Pulmonary artery endothelial cell (primary cell): ENCODE data around the gene PPM1M. TPM values are rescaled to one million over a fixed set of nuclear protein-coding genes. Genes with fewer than 3 reads are reported as not detected.
"Not testable (repeated sequence)": the region's sequence is repeated elsewhere in the genome, so short reads cannot be mapped to it uniquely, and the experiment has no call there.

Source experiments
- DNase-seq: peaks from one replicate; pipeline ENCODE4 v3.0.0-alpha.2; 2011; ENCODE audit warnings: low read depth, low spot score
- total RNA-seq: library from RNA; depleted of rRNA; stranded (reverse); fragments of >200 nt; gene quantifications from 2 replicates; pipeline ENCODE4 v1.2.3, GENCODE V29; 2014

PPM1M gene
- total RNA-seq, 1 donor from 2014 or later, result 15.9 TPM

GRCh38 chr3:52277071-52277964, 31.8 kb downstream of the PPM1M start:
- DNase-seq, result peak; percentile 43

DNA sequence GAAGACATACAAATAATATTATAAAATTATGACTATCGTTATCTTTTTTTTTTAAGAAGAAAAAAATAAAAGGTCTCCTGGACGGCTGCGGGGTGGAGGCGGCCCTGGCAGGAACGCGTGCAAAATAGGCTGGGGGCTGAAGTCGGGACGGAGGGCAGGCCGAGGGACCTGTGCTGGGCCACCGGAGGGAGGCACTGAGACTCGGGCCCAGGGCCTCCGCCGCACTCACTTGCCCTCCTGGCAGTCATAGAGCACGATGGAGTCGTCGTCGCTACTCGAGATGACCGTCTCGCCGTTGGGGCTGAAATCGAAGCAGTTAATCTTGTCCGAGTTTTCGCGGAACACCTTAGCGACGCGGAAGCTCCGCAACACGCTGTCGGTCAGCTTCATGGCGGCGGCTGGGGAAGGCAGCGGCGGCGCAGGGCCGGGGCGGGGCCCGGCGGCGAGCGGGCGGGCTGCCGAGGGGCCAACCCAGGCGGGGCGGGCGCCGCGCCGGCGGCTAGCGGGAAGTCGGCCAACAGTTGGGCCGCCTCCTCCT, 32.5 kb downstream of the PPM1M start:
- DNase-seq, result no peak

- peak; percentile 69 for DNase-seq
Observed at GRCh38 chr3:52278510-52279069, 33.0 kb downstream of the PPM1M start, which contains the start of gene WDR82. Gene WDR82, minus strand, starts transcription at chr3:52278649. Its CDS starts 288 bp downstream, at chr3:52278361.

- DNase-seq, result no peak
Observed at GRCh38 chr3:52279596-52279995, 34.0 kb downstream of the PPM1M start.

DNA sequence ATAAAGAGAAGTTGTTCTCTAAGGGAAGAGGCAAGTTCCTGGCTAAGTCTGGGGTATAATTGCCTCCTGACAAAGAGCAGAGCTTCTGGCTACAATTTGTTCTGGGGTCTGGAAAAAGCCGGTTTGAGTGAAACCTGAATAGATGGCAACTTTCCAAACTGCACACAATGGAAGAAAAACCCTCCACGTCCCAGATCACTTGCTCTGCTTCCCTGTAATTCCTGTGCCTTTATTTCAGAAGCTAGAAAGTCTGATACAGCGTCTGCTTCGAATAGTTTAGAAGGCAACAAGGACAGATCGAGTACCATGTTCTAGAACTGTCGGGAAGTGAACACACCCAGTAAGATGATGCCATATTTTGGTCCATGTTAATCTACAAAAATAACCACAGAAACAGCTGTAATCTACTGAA, 34.5 kb downstream of the PPM1M start:
- no peak for DNase-seq

- DNase-seq, result no peak
Observed at GRCh38 chr3:52281981-52282801, 36.6 kb downstream of the PPM1M start.

DNA sequence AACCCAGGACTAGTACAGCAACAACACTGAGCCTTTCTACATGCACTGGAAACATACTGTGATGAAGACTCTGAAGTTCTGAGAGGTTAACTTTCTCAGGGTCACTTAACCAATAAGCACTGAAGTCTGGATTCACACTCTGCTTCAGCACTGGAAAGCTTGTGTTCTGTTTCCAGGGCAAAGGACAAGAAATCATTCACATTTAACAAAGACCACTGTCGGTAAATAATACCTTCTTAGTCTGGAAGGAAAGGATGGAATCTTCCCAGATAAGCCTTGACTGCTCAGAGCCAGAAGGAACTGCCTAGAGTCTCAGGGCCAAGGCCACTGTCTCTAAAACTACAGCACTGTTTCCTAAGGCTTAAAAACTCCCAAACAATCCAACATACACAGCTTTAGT, 37.7 kb downstream of the PPM1M start:
- DNase-seq, result no peak

DNA sequence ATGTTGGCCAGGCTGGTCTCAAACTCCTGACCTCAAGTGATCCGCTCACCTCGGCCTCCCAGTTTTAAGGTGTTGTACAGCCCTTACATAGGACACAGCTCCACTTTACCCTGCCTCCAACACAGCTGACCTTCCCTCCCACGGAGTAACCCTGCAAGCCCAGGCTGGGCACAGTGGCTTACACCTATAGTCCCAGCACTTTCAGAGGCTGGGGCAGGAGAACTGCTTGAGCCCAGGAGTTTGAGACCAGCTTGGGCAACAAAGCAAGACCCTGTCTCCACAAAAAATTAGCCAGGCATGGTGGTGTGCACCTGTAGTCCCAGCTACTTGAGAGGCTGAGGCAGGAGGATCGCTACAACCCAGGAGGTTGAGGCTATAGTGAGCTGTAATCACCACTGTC, 38.5 kb downstream of the PPM1M start:
- not testable (repeated sequence) for DNase-seq

DNA sequence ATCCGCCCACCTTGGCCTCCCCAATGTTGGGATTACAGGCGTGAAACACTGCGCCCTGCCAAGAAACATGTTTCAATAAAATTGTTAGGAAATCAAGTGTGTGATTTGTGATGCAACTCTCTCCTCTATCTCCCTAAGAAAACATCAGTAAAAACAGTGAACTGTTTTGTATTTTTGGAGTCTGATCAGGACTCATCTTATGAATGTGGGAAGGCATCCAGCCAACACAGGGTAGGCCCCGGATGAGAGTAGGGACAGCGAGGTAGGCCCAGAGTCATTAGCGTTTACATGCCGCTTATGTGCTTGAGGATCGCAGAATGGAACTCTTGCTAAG, 41.2 kb downstream of the PPM1M start:
- DNase-seq, result no peak

GRCh38 chr3:52288674-52289073, 43.1 kb downstream of the PPM1M start:
- no peak for DNase-seq

DNA sequence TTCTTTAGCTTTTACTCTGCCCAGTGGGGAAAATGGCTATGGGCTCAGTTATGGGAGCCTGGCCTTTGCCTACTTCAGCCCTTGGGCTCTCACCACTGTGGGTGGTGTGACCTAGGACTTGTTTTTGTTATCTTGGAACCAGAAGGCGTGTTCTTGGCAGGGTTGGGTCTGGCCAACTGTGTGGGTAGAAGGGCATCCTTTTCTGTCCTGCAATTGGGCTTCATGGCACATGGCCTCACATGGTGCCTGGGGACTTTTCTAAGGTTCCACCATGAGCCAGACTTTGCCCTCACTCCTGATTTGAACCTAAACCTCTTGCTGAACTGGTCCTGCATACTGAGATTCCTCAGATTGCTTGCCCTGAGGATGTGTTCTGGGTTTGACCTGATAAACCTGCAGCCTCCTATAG, 43.8 kb downstream of the PPM1M start:
- no peak for DNase-seq

DNA sequence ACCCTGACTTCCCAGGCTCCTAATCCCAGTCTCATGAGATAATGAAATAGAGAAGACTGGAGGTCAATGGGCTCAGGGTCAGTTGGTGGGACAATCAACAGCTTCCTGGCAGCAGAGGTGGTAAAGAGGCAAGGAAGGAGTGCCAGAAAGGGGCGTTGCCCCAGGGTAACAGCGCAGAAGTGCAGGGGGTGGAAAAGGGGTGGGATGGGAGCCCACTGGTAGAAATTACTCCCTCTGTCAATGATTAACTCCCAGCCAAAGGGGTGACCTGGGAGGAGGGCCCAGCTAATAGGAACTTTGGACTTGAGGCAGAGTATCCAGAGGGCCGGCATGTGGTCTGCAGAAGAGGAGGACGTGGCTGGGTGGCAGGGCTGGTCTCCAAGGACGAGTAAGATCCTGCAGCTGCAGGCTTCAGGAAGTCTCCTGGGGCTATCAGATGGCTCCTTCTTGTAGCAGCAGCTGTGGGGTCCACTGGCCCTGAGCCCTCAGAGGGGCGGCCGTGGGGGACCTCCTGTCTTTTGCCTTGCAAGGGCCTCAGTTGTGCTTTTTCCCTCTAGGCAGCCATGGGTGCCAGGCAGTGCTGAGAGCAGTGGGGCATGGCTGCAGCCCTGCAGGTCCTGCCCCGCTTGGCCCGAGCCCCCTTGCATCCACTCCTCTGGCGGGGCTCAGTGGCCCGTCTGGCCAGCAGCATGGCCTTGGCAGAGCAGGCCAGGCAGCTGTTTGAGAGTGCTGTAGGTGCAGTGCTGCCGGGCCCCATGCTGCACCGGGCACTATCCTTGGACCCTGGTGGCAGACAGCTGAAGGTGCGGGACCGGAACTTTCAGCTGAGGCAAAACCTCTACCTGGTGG, 44.4 kb downstream of the PPM1M start:
- no peak for DNase-seq

DNA sequence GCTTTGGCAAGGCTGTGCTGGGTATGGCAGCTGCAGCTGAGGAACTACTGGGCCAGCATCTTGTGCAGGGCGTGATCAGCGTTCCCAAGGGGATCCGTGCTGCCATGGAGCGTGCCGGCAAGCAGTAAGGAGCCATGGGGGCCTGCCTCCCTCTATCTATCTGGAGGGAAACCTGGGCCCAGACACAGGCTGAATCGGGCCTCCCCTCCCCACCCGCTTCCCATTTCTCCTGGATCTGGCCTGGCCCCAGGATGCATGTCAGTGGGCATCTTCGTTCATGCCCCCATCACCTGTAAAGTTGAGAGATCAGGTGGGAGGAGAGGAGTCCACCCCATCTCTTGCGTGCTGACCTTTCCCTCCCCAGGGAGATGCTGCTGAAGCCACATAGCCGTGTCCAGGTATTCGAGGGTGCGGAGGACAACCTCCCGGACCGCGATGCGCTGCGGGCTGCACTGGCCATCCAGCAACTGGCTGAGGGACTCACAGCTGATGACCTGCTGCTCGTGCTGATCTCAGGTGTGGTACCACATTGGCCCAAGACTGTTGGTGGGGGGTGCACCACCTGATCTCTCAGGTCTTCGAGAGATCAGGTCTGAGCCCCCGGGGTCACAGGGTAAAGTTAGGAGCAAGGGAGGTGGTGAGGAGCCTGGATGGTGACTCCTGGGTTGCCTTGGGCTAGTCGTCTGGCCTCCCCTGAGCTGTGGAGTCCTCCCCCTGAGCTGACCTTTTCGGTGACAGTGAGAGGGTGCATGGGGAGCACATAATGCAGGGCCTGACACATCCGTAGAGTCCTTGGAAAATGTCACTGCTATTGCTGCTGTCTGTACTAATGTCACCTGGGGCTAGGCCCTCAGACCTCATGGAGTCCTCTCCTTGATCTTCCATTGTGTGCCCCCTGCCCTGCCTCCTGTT, 45.3 kb downstream of the PPM1M start:
- no peak for DNase-seq

- no peak for DNase-seq
Observed at GRCh38 chr3:52291508-52292181, 46.1 kb downstream of the PPM1M start.

GRCh38 chr3:52292247-52293065, 46.9 kb downstream of the PPM1M start:
- DNase-seq, result no peak

DNA sequence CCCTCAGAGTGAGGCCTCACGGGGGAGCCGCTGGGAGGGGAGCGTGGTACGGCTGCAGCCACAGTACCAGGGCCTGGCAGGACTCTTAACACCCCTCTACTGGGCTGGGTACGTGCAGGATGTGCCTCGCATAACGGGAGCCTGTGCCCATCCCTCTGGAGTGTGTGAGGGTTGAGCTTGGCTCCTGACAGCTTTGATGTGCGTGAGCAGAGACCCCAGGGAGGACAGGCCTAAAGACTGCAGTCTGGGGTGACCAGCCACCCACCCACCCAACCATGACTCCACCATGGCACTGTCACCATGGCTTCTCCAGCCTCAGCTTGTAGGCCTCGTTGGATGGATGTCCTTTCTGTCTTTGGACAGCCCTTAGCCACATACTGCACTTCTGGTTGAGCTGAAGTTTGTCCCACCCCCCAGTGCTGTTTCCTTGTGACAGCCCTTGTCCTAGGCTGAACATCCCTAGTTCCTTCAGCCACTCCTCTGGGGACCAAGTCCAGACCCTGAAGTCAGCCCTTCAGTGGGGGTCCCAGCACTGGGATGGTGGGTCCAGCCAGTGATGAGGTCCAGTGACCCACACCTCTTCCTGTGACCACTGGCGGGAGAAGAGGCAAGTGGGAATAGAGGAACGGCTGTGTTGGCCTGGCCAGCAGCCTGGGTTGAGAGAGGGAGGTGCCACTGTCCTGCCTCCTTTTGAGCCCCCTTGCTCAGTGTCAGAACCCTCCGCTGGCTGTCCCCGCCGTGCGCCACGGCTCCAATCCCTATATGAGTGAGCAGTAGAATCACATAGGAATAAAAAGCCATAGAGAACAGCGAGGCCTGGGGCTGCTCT, 48.1 kb downstream of the PPM1M start:
- no peak for DNase-seq

DNA sequence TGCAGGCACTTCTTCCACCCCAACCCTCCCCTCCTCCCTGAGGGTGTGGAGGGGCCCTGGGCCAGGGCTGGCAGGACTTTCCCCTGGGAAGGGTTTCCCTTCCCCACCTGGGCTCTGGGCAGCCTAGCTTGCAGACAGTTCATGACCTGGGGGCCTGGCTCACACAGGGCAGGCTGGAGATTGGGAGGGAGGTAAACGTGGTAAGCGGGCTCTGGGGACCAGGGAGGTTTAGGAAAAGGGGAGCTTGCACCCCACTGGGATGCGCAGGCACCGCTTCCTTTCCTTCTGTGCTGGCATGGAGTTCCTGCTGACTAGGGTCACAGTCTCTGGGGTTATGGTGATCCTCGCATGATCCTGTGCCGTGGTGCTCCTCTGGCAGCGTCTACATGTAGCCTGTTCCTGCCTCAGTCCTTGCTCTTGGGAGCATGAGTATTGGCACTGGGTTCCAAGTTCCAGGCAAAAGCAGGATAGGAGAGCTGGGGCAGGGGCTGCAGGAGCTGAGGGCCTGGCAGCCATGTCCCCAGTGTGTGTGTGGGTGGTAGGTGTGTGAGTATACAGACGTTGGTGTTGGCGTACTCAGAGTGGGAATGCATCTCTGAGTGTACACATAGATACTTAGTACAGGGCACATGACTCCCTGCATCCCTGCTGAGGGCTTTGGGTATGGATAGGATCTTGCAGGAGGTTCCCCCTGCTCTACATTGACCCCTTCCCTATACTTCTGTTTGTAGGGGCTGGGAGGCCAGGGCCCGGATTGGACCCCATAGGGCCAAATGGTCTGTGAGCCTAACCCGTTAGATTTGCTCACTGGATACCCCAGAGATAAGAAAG, 49.0 kb downstream of the PPM1M start:
- no peak for DNase-seq
